ENCODE measurements around the gene PDK2.

DNA sequence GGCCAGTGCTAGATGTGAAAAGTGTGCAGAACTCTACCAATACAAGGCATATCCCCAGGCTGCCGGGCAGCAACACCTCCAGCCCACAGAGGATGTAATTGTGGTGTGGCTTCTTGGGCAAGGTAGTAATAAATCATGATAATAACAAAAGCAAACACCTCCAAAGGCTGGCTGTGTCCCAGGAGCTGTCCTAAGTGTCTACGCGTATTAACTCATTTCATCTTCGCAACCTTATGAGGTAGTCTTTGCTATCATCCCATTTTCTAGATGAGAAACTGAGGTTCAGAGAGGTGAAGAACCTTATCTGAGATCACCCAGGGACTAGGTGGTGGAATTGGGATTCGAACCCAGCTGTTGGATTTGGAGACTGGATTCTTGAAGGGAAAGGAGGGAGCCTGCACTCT is 5.3 kb downstream of the PDK2 start:
- TF ChIP-seq CTCF (IDR thresholded peaks at IDR 0.05; ENCODE audit: borderline replicate concordance, extremely low read depth, low read length, poor library complexity, severe bottlenecking) (no peak), EZH2 (IDR thresholded peaks at IDR 0.05; ENCODE audit: borderline replicate concordance, low read depth, low read length, severe bottlenecking) (no peak)
